MG63 (cell line): ENCODE measurements around the gene OR8B4. TPM values are rescaled to one million over a fixed set of nuclear protein-coding genes. Genes with fewer than 3 reads are reported as not detected.

ENCODE experiments used
- total RNA-seq: library from RNA; depleted of rRNA; stranded (reverse); fragments of >200 nt; shearing (Covaris generic); gene quantifications from 2 replicates; pipeline ENCODE4 v1.2.3, GENCODE V29; 2014; ENCODE audit warnings: low replicate concordance; rRNA removed

OR8B4 gene
- total RNA-seq, 1 experiment from 2014 or later = not detected

Other genes with a start within 250 kb of the OR8B4 start
- not detected in 2 replicates for gene OR10D3, start 241.5 kb downstream of the OR8B4 start, total RNA-seq
- gene OR8G1, start 183.8 kb downstream of the OR8B4 start, total RNA-seq = not detected in 2 replicates
- not detected in 2 replicates for gene OR8G5, start 168.5 kb downstream of the OR8B4 start, total RNA-seq
- not detected in 2 replicates for gene OR8D1, start 110.9 kb downstream of the OR8B4 start, total RNA-seq
- gene OR8D2, start 104.7 kb downstream of the OR8B4 start, total RNA-seq = not detected in 2 replicates
- not detected in 2 replicates for gene OR8B2, start 40.4 kb downstream of the OR8B4 start, total RNA-seq
- gene OR8B3, start 25.8 kb downstream of the OR8B4 start, total RNA-seq = not detected in 2 replicates
- gene OR8B8, start 20.8 kb upstream of the OR8B4 start, total RNA-seq = not detected in 2 replicates
- not detected in 2 replicates for gene OR8B12, start 118.8 kb upstream of the OR8B4 start, total RNA-seq
- not detected in 2 replicates for gene OR8A1, start 145.1 kb upstream of the OR8B4 start, total RNA-seq
- not detected in 2 replicates for gene PANX3, start 186.6 kb upstream of the OR8B4 start, total RNA-seq
- gene TBRG1, start 198.0 kb upstream of the OR8B4 start, total RNA-seq = 13.2 and 24.9 TPM in 2 replicates
- gene SIAE, start 248.9 kb upstream of the OR8B4 start, total RNA-seq = 2.8 and 4.6 TPM in 2 replicates
- 19.0 and 32.4 TPM in 2 replicates for gene SPA17, start 249.0 kb upstream of the OR8B4 start, total RNA-seq